ENCODE measurements around the gene TUBGCP2. TPM values are rescaled to one million over a fixed set of nuclear protein-coding genes. Genes with fewer than 3 reads are reported as not detected.

TUBGCP2 gene
- total RNA-seq, 1 experiment from 2014 or later = 87.7 TPM

DNA sequence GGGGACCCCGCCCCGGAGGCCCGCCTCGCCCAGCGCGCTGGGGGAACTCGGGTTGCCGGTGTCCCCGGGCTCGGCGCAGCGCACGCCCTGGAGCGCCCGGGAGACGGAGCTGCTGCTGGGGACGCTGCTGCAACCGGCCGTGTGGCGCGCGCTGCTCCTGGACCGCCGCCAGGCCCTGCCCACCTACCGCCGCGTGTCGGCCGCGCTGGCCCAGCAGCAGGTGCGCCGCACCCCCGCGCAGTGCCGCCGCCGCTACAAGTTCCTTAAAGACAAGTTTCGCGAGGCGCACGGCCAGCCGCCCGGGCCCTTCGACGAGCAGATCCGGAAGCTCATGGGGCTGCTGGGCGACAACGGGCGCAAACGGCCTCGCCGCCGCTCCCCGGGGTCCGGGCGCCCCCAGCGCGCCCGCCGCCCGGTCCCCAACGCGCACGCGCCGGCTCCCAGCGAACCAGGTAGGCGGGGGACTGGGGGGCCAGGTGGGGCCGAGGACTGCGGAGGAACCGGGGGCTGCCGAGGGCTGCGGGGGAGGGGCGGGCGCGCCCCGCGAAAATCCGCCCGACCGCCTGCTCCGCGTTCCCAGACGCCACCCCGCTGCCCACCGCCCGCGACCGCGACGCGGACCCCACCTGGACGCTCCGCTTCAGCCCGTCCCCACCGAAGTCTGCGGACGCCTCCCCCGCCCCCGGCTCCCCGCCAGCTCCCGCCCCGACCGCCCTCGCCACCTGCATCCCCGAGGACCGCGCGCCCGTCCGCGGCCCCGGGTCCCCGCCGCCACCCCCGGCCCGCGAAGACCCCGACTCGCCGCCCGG, 78.1 kb downstream of the TUBGCP2 start:
- DNase-seq (ENCODE audit: low spot score) = no peak

DNA sequence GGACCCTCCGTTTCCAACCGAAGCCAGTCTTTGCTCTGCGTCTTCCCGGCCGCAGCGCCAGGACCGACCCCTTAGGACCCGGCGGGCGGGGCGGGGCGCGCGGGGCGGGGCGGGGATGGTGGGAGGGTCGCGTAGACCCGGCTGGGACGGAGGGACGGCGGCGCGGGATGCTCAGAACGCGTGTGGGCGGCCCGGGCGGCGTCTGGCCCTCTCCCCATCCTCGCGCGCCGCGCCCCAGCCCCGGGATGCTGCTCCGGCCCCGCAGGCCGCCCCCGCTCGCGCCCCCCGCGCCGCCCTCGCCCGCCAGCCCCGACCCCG, 78.7 kb downstream of the TUBGCP2 start, which contains the start of gene UTF1:
Gene UTF1, plus strand, starts transcription at position 174 of the 318 bp plus-strand sequence. Its CDS starts 72 bp downstream, at position 246.
- DNase-seq (ENCODE audit: low spot score) = no peak

DNA sequence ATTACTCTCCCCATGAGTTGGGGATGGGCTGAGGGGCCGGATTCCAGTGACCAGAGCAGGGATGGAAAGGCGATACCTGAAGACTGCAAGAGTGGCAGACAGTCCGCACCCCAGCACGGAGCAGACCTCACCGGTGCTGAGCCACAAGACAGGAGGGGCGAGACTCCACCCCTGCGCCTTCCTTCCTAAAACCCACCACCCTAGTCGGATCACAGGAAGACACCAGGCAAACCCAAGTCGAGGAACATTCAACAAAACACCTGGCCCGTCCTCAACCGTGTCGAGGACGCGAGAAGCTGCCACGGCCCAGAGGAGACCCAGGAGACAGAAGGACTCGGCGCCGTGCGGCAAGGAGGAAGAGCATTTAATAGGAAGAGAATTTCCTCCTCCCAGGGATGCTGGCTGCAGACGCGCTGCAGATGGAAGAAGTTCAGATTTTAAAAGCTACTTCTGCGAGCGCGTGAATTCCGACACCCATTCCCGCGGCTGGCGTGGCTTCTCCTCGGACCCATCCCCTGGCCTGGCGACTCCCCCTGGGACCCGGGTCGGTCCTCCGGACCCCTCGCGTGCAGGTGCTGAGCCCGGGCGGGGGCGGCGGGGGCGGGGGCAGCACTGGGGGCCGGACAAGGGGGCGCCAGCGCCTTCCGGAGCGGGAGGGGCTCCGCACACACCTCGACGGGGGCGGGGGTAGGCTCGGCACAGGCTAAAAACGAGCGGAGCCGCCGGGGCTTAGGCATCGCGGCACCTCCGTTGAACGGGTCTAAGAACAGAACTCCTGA, 79.2 kb downstream of the TUBGCP2 start:
- DNase-seq (ENCODE audit: low spot score) = no peak

Small RNA genes lying within 50 kb of the gene (small RNA-seq; reads per million reads assigned to genes)
- gene BANF1P2 = not detected

Other genes starting within 250 kb of the TUBGCP2 start
- gene ADGRA1, start 220.9 kb downstream of the TUBGCP2 start, total RNA-seq (2014; rRNA removed; shearing (Covaris generic)) = not detected in 2 replicates
- 0.08 TPM in 1 of 2 replicates, not detected in the other for gene KNDC1, start 148.7 kb downstream of the TUBGCP2 start, total RNA-seq (2014; rRNA removed; shearing (Covaris generic))
- gene UTF1, start 78.7 kb downstream of the TUBGCP2 start, total RNA-seq (2014; rRNA removed; shearing (Covaris generic)) = not detected in 2 replicates
- not detected in 2 replicates for gene VENTX, start 71.0 kb downstream of the TUBGCP2 start, total RNA-seq (2014; rRNA removed; shearing (Covaris generic))
- gene ADAM8, start 32.0 kb downstream of the TUBGCP2 start, total RNA-seq (2014; rRNA removed; shearing (Covaris generic)) = 73.5 and 78.5 TPM in 2 replicates
- 80.3 and 102 TPM in 2 replicates for gene ZNF511, start within 50 bp of the TUBGCP2 start, total RNA-seq (2014; rRNA removed; shearing (Covaris generic))
- gene CALY, start 28.0 kb upstream of the TUBGCP2 start, total RNA-seq (2014; rRNA removed; shearing (Covaris generic)) = not detected in 2 replicates
- 25.0 and 36.5 TPM in 2 replicates for gene PRAP1, start 38.5 kb upstream of the TUBGCP2 start, total RNA-seq (2014; rRNA removed; shearing (Covaris generic))
- 59.7 and 60.8 TPM in 2 replicates for gene FUOM, start 49.1 kb upstream of the TUBGCP2 start, total RNA-seq (2014; rRNA removed; shearing (Covaris generic))
- 160 and 179 TPM in 2 replicates for gene ECHS1, start 64.5 kb upstream of the TUBGCP2 start, total RNA-seq (2014; rRNA removed; shearing (Covaris generic))
- 4.7 and 5.6 TPM in 2 replicates for gene PAOX, start 70.4 kb upstream of the TUBGCP2 start, total RNA-seq (2014; rRNA removed; shearing (Covaris generic))
- 44.3 and 56.9 TPM in 2 replicates for gene MTG1, start 85.3 kb upstream of the TUBGCP2 start, total RNA-seq (2014; rRNA removed; shearing (Covaris generic))
- not detected in 2 replicates for gene SPRN, start 115.8 kb upstream of the TUBGCP2 start, total RNA-seq (2014; rRNA removed; shearing (Covaris generic))
- gene SCART1, start 145.1 kb upstream of the TUBGCP2 start, total RNA-seq (2014; rRNA removed; shearing (Covaris generic)) = 0.68 and 2.2 TPM in 2 replicates
- not detected in 2 replicates for gene CYP2E1, start 218.5 kb upstream of the TUBGCP2 start, total RNA-seq (2014; rRNA removed; shearing (Covaris generic))